Hepatocyte (in vitro differentiated cells): ENCODE data around the gene C3orf38.

Source experiments
- CTCF ChIP-seq: fragments of 200-600 bp; sonication (generic); IDR thresholded peaks from 2 replicates; pipeline ENCODE4 v1.5.1; 2016; ENCODE audit warnings: antibody characterized with exemption, mild to moderate bottlenecking; ENCODE audit not compliant: poor library complexity
- EZH2 ChIP-seq: fragments of 200-600 bp; sonication (generic); IDR thresholded peaks from 2 replicates; pipeline ENCODE4 v1.6.1; 2016; ENCODE audit warnings: antibody characterized with exemption, mild to moderate bottlenecking, borderline replicate concordance
- EZH2phosphoT487 ChIP-seq: fragments of 200-600 bp; sonication (generic); IDR thresholded peaks from one replicate; pipeline ENCODE4 v1.6.1; 2018; ENCODE audit warnings: antibody characterized with exemption, mild to moderate bottlenecking, low read depth, moderate library complexity; ENCODE audit not compliant: unreplicated experiment, severe bottlenecking

GRCh38 chr3:88113311-88114162, 36.2 kb upstream of the C3orf38 start:
- peak; percentile 62 for TF ChIP-seq CTCF
- no peak for TF ChIP-seq EZH2
- TF ChIP-seq EZH2phosphoT487: no peak
